ENCODE results near the gene DNAJC4. TPM values are rescaled to one million over a fixed set of nuclear protein-coding genes. Genes with fewer than 3 reads are reported as not detected.
A peak's percentile ranks its signal among the peaks of the same experiment; 100 is the strongest.

The DNAJC4 gene
- total and polyA plus RNA-seq, 2 of the 8 experiments (the other 6 are each of a cell fraction or from before 2014, with no cell fraction given), result 14.6 to 31.0 TPM

GRCh38 chr11:64249563-64250414, 19.4 kb downstream of the DNAJC4 start (continued):
- no peak for TF ChIP-seq CHD7 (IDR thresholded peaks at IDR 0.05; ENCODE audit: insufficient replicate concordance, low read length)
- TF ChIP-seq KDM5A (IDR thresholded peaks at IDR 0.05; ENCODE audit: low read length), result no peak
- TF ChIP-seq RBBP5 (IDR thresholded peaks at IDR 0.05; ENCODE audit: borderline replicate concordance, low read depth, low read length), result no peak
- no peak for TF ChIP-seq ZNF274 (IDR thresholded peaks at IDR 0.05; ENCODE audit: borderline replicate concordance, extremely low read depth, low read length)
- no peak for TF ChIP-seq KDM4A (IDR thresholded peaks at IDR 0.05; ENCODE audit: low read depth, low read length, severe bottlenecking)
- TF ChIP-seq SP1 (IDR thresholded peaks at IDR 0.05; ENCODE audit: low read depth, low read length), result peak; percentile 83
- peak in 1 of 3 experiments; percentile 4; a peak in 1 of 4 replicates for TF ChIP-seq CTCF (IDR thresholded peaks at IDR 0.05; ENCODE audit: control extremely low read depth in 1 of 3, insufficient read depth in 1 of 3, low read depth in 1 of 3, low read length in 3 of 3)

All from H1 (cell line).